ENCODE results near the gene TRAT1.
"Not testable (repeated sequence)": the region's sequence is repeated elsewhere in the genome, so short reads cannot be mapped to it uniquely, and the experiment has no call there.

TRAT1 gene

GRCh38 chr3:108822123-108822897 is at the start of gene TRAT1:
Gene TRAT1, plus strand, starts transcription at chr3:108822786. Its CDS starts 142 bp downstream, at chr3:108822928.
- DNase-seq, result no peak

GRCh38 chr3:108775649-108776048 is 46.9 kb upstream of the TRAT1 start:
- no peak for DNase-seq

- no peak for DNase-seq
Observed at GRCh38 chr3:108779496-108779895, 43.1 kb upstream of the TRAT1 start.

GRCh38 chr3:108780235-108780634 is 42.4 kb upstream of the TRAT1 start:
- DNase-seq, result no peak

GRCh38 chr3:108791473-108791872 is 31.1 kb upstream of the TRAT1 start:
- no peak for DNase-seq

GRCh38 chr3:108804437-108804836 is 18.1 kb upstream of the TRAT1 start:
- DNase-seq, result no peak

GRCh38 chr3:108804966-108805365 is 17.6 kb upstream of the TRAT1 start:
- DNase-seq, result no peak

GRCh38 chr3:108806316-108806715 is 16.3 kb upstream of the TRAT1 start:
- DNase-seq, result no peak

- no peak for DNase-seq
Observed at GRCh38 chr3:108818404-108818803, 4.2 kb upstream of the TRAT1 start.

- no peak for DNase-seq
Observed at GRCh38 chr3:108820586-108820985, 2.0 kb upstream of the TRAT1 start.

GRCh38 chr3:108823227-108823626 is 641 bp downstream of the TRAT1 start:
- no peak for DNase-seq

GRCh38 chr3:108823803-108824202 is 1.2 kb downstream of the TRAT1 start:
- DNase-seq, result not testable (repeated sequence)

GRCh38 chr3:108826309-108827187 is 4.0 kb downstream of the TRAT1 start:
- DNase-seq, result no peak

- no peak for DNase-seq
Observed at GRCh38 chr3:108830381-108830780, 7.8 kb downstream of the TRAT1 start.

GRCh38 chr3:108830991-108831614 is 8.5 kb downstream of the TRAT1 start:
- no peak for DNase-seq

GRCh38 chr3:108833611-108834010 is 11.0 kb downstream of the TRAT1 start:
- DNase-seq, result no peak

GRCh38 chr3:108834551-108834950 is 12.0 kb downstream of the TRAT1 start:
- no peak for DNase-seq

GRCh38 chr3:108835101-108835500 is 12.5 kb downstream of the TRAT1 start:
- no peak for DNase-seq

- DNase-seq, result no peak
Observed at GRCh38 chr3:108838436-108838835, 15.8 kb downstream of the TRAT1 start.

- DNase-seq, result no peak
Observed at GRCh38 chr3:108845709-108846293, 23.2 kb downstream of the TRAT1 start.

GRCh38 chr3:108847187-108847586 is 24.6 kb downstream of the TRAT1 start:
- no peak for DNase-seq

- DNase-seq, result no peak
Observed at GRCh38 chr3:108849075-108849474, 26.5 kb downstream of the TRAT1 start.

- DNase-seq, result no peak
Observed at GRCh38 chr3:108861401-108861800, 38.8 kb downstream of the TRAT1 start.
